Calu3 (cell line): ENCODE results near the gene NPHP3. TPM values are rescaled to one million over a fixed set of nuclear protein-coding genes. Genes with fewer than 3 reads are reported as not detected.

Experiments used
- BruUV-seq: library from RNA; stranded (reverse); fragments of 400-500 nt; replicated peaks from 2 replicates; lab custom pipeline; 2021; lab: Mats Ljungman, UMichigan
- CTCF ChIA-PET: fragments of 300-600 bp; sonication (Branson Sonifier 250); formaldehyde crosslinking; loops from one replicate; lab custom pipeline; 2022; ENCODE audit warnings: antibody characterized with exemption; lab: Charles Lee
- DNase-seq: peaks from one replicate; pipeline ENCODE4 v3.0.0; 2022
- H3K27ac Mint-ChIP-seq: one replicate; pipeline ENCODE4 v1.8.0; 2022; ENCODE audit warnings: mixed read lengths; ENCODE audit not compliant: unreplicated experiment
- H3K27me3 Mint-ChIP-seq: one replicate; pipeline ENCODE4 v1.8.0; 2022; ENCODE audit warnings: mixed read lengths; ENCODE audit not compliant: unreplicated experiment
- H3K36me3 Mint-ChIP-seq: one replicate; pipeline ENCODE4 v1.8.0; 2022; ENCODE audit warnings: mild to moderate bottlenecking, moderate library complexity, mixed read lengths; ENCODE audit not compliant: insufficient read depth, unreplicated experiment
- H3K4me1 Mint-ChIP-seq: one replicate; pipeline ENCODE4 v1.8.0; 2022; ENCODE audit warnings: mild to moderate bottlenecking, low read depth, mixed read lengths; ENCODE audit not compliant: unreplicated experiment
- H3K4me3 Mint-ChIP-seq: one replicate; pipeline ENCODE4 v1.8.0; 2022; ENCODE audit warnings: mild to moderate bottlenecking, low read depth, moderate library complexity, mixed read lengths; ENCODE audit not compliant: unreplicated experiment
- H3K9me3 Mint-ChIP-seq: one replicate; pipeline ENCODE4 v1.8.0; 2022; ENCODE audit warnings: low read depth, mixed read lengths; ENCODE audit not compliant: unreplicated experiment
- intact Hi-C: fragments of 100-400 bp; cut with micrococcal nuclease; formaldehyde crosslinking; loops from one replicate; pipeline ENCODE4 v1.10.0; 2022; ENCODE audit not compliant: unreplicated experiment
- total RNA-seq: library from RNA; stranded (reverse); gene quantifications from 2 replicates; pipeline ENCODE4 v1.2.3, GENCODE V29; 2022
- TF ChIP-seq, protein P1 (sequence below): fragments of 200-600 bp; IDR thresholded peaks from one replicate; pipeline ENCODE4 v1.8.0; 2022; ENCODE audit warnings: antibody characterized with exemption; ENCODE audit not compliant: unreplicated experiment

The NPHP3 gene
- total RNA-seq, 1 experiment from 2014 or later, result 40.3 TPM

DNA sequence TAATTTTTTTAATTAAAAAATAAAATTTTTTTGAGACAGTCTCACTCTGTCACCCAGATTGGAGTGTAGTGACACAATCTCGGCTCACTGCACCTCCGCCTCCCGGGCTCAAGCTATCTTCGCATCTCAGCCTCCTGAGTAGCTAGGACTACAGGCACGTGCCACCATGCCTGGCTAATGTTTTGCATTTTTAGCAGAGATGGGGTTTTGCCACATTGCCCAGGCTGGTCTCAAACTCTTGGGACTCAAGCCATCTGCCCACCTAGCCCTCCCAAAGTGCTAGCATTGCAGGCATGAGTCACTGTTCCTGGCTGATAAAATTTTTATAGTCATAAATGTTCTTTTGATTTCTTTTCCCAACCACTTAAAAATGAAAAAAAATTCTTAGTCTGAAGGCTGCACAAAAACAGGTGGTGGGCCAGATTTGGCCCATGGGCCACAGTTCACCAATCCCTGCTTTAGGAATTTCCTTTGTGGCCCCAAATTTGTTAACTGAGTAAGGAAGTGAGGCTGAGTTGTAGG, 52.9 kb downstream of the NPHP3 start:
- Mint-ChIP-seq H3K27ac (no peak overlapping the region), H3K9me3 (no peaks in the 10 kb centered on the region), H3K27me3 (no peaks in the 10 kb centered on the region), H3K36me3 (peaks cover 28% of the 10 kb centered on the region), H3K4me3 (no peak overlapping the region), H3K4me1 (peaks cover 7% of the 10 kb centered on the region)
- intact Hi-C loops, result no loop called here
- no TSS peak for BruUV-seq
- CTCF ChIA-PET, result no interaction called here
- TF ChIP-seq, protein P1, sequence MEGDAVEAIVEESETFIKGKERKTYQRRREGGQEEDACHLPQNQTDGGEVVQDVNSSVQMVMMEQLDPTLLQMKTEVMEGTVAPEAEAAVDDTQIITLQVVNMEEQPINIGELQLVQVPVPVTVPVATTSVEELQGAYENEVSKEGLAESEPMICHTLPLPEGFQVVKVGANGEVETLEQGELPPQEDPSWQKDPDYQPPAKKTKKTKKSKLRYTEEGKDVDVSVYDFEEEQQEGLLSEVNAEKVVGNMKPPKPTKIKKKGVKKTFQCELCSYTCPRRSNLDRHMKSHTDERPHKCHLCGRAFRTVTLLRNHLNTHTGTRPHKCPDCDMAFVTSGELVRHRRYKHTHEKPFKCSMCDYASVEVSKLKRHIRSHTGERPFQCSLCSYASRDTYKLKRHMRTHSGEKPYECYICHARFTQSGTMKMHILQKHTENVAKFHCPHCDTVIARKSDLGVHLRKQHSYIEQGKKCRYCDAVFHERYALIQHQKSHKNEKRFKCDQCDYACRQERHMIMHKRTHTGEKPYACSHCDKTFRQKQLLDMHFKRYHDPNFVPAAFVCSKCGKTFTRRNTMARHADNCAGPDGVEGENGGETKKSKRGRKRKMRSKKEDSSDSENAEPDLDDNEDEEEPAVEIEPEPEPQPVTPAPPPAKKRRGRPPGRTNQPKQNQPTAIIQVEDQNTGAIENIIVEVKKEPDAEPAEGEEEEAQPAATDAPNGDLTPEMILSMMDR, result no peak
- no peak for DNase-seq

- no TSS peak for BruUV-seq
- no peak overlapping the region for H3K4me3 Mint-ChIP-seq
- CTCF ChIA-PET, result no interaction called here
- TF ChIP-seq, protein P1, result no peak
- no peak overlapping the region for H3K27ac Mint-ChIP-seq
- DNase-seq, result no peak
- intact Hi-C loops, result no loop called here
- no peaks in the 10 kb centered on the region for H3K27me3 Mint-ChIP-seq
- H3K4me1 Mint-ChIP-seq, result peaks cover 28% of the 10 kb centered on the region
- H3K9me3 Mint-ChIP-seq, result no peaks in the 10 kb centered on the region
- H3K36me3 Mint-ChIP-seq, result peaks cover 18% of the 10 kb centered on the region
These were observed 56.9 kb downstream of the NPHP3 start for GRCh38 chr3:132665230-132665745.

DNA sequence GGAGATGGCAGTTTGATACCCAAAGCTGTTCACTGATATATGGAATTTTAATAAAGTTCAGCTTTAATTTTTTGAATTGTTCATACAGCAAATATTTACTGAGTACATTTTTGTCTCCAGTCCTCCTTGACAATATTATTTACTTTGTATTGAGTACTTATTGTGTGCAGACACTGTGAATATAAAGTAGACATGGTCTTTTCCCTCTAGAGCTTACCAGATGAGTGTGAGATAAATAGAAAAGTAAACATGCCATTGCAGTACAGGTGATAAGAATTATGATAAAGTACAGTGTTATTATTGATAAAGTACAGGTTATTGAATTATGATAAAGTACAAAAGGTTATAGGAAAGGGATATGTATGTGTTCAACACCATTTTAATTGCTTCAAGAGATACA, 60.0 kb downstream of the NPHP3 start:
- Mint-ChIP-seq H3K9me3 (no peaks in the 10 kb centered on the region), H3K27me3 (no peaks in the 10 kb centered on the region), H3K4me3 (no peak overlapping the region), H3K4me1 (peaks cover 36% of the 10 kb centered on the region), H3K27ac (no peak overlapping the region), H3K36me3 (peaks cover 31% of the 10 kb centered on the region)
- TF ChIP-seq, protein P1, result no peak
- CTCF ChIA-PET, result interaction anchor here (1.4 kb wide), 1 partner anchor 60 kb away, joined by 3 read pairs; the partner anchor contains the start of gene NPHP3
- intact Hi-C loops, result no loop called here
- DNase-seq, result no peak
- BruUV-seq, result TSS peak; percentile 34

DNA sequence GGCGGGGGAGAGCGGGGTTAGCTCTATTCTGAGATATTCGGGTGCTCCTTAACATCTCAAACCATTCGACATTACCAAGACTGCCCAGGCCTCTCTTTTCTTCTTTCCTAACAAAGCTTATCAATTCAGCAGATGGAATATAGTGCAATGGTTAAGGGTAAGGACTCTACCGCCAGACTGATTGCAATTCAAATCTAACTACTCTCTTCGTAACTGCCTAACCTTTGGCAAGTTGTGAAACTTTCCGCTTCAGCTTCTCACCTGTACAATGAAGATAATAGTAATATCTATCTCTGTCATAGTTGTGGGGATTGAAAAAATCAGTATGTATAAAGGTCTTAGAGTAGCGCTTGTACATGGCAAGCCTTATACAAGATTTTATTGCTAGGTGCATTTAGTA, 61.1 kb downstream of the NPHP3 start:
- H3K4me3 Mint-ChIP-seq, result peak overlapping the region; percentile 97
- H3K9me3 Mint-ChIP-seq, result no peaks in the 10 kb centered on the region
- peaks cover 27% of the 10 kb centered on the region for H3K36me3 Mint-ChIP-seq
- CTCF ChIA-PET, result interaction anchor here (0.5 to 1.1 kb wide), 3 partner anchors 18 to 20 kb away, joined by 3 read pairs; no protein-coding TSS in a partner anchor
- no peaks in the 10 kb centered on the region for H3K27me3 Mint-ChIP-seq
- TF ChIP-seq, protein P1, result no peak
- intact Hi-C loops, result no loop called here
- DNase-seq, result no peak
- BruUV-seq, result no TSS peak
- peak overlapping the region; percentile 89 for H3K27ac Mint-ChIP-seq
- peaks cover 36% of the 10 kb centered on the region for H3K4me1 Mint-ChIP-seq
